HG03135 (cell line): Measurements from ENCODE around the gene MAML1.
"Not testable (repeated sequence)": the region's sequence is repeated elsewhere in the genome, so short reads cannot be mapped to it uniquely, and the experiment has no call there.

ENCODE experiments used
- ATAC-seq: cut with Tn5 transposase; IDR thresholded peaks from one replicate; pipeline ENCODE4 v1.9.1; 2021; ENCODE audit warnings: mild to moderate bottlenecking, moderate library complexity; ENCODE audit not compliant: unreplicated experiment

Gene MAML1, protein sequence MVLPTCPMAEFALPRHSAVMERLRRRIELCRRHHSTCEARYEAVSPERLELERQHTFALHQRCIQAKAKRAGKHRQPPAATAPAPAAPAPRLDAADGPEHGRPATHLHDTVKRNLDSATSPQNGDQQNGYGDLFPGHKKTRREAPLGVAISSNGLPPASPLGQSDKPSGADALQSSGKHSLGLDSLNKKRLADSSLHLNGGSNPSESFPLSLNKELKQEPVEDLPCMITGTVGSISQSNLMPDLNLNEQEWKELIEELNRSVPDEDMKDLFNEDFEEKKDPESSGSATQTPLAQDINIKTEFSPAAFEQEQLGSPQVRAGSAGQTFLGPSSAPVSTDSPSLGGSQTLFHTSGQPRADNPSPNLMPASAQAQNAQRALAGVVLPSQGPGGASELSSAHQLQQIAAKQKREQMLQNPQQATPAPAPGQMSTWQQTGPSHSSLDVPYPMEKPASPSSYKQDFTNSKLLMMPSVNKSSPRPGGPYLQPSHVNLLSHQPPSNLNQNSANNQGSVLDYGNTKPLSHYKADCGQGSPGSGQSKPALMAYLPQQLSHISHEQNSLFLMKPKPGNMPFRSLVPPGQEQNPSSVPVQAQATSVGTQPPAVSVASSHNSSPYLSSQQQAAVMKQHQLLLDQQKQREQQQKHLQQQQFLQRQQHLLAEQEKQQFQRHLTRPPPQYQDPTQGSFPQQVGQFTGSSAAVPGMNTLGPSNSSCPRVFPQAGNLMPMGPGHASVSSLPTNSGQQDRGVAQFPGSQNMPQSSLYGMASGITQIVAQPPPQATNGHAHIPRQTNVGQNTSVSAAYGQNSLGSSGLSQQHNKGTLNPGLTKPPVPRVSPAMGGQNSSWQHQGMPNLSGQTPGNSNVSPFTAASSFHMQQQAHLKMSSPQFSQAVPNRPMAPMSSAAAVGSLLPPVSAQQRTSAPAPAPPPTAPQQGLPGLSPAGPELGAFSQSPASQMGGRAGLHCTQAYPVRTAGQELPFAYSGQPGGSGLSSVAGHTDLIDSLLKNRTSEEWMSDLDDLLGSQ

DNA sequence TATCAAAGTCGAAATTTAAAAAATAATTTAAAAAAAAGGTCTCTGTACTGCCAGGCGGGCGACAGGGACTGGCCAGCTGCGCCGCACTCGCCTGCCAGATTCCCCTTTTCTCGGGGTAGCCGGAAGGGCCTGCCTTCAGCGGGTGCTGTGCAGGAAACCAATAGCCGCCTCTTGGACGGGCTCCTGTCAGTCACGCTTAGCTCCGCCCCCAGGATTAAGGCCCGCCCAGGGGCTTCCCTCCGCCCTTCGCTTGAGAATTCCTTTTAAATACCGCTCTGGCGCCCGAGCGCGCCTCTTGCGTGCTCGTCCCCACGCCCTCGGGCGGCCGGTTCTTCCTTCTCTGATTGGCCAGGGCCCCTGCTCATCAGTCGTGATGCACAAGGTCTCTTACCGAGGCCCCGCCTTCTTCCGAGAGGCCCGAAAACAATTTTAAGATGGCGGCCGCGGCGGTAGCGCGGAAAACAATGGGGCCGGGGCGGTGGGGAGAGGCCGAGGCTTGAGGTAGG, at the start of gene MAML1:
TSS of gene MAML1 (plus strand) at position 411 of the 506 bp plus-strand sequence. CDS start 291 bp downstream, outside the sequence.
- peak; percentile 97 for ATAC-seq

DNA sequence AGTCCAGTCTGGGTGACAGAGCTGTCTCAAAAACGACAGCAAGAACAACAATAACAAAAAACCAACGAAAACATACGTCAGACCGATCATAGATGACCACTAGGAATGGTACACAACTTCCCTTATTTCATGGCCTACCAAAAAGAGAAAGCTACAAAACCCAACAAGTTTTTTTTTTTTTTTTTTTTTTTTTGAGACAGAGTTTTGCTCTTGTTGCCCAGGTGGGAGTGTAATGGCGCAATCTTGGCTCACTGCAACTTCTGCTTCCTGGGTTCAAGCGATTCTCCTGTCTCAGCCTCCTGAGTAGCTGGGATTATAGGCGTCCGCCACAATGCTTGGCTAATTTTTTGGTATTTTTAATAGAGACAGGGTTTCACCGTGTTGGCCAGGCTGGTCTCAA, 43.4 kb upstream of the MAML1 start:
- not testable (repeated sequence) for ATAC-seq

DNA sequence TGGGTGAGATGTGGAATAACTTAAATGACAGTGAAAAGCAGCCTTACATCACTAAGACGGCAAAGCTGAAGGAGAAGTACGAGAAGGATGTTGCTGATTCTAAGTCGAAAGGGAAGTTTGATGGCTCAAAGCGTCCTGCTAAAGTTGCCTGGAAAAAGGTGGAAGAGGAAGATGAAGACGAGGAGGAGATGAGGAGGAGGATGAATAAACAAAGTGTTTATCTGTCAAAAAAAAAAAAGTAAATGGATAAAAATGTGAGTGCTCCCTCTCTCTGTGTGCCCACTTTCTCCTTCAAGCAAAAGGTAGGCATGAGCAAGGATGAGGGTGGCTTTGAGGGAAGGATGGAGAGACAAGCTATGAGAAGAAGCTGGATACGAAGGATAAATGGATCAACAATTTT, 38.1 kb upstream of the MAML1 start:
- no peak for ATAC-seq

DNA sequence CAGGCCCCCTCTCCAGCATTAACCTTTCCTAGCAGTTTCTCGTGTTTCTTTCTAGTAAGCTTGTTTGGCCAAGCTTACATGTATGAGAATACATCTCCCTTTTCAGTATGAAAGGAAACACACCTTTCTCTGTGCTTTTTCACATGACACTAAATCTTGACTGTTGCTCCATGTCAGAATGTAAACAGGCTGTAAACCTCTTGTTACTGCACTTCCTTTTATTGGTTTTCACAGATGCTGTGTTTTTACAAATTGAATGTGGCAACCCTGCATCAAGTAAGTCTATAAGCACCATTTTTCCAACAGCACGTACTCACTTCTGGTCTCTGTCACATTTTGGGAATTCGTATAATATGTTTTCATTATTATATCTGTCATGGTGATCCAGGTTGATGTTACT, 36.0 kb upstream of the MAML1 start:
- no peak for ATAC-seq

DNA sequence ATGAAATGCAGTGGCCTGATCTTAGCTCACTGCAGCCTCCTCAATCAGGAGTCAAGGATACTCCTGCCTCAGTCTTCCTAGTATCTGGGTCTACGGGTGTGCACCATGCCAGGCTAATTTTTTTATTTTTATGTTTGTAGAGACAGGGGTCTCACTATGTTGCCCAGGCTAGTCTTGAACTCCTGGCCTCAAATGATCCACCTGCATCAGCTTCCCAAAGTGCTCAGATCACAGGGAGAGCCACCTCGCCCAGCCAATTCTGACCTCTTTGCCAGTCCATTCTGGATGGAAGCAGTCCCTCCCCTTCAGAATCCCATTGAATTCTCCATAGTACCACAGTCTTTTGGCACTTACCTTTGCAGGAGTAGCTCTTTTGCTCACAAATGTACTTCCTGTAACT, 35.5 kb upstream of the MAML1 start:
- ATAC-seq: no peak

DNA sequence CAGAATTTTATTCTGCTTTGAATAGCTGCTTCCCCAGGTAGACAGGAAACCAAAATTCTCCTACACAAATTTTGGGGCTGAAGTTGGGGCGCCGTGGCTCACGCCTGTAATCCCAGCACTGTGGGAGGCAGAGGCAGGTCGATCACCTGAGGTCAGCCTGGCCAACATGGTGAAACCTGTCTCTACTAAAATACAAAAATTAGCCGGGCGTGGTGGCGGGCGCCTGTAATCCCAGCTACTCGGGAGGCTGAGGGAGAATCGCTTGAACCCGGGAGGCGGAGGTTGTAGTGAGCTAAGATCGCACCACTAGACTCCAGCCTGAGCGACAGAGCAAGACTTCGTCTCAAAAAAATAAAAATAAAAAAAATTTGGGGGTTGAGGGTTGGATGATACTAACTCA, 35.1 kb upstream of the MAML1 start:
- ATAC-seq: not testable (repeated sequence)

DNA sequence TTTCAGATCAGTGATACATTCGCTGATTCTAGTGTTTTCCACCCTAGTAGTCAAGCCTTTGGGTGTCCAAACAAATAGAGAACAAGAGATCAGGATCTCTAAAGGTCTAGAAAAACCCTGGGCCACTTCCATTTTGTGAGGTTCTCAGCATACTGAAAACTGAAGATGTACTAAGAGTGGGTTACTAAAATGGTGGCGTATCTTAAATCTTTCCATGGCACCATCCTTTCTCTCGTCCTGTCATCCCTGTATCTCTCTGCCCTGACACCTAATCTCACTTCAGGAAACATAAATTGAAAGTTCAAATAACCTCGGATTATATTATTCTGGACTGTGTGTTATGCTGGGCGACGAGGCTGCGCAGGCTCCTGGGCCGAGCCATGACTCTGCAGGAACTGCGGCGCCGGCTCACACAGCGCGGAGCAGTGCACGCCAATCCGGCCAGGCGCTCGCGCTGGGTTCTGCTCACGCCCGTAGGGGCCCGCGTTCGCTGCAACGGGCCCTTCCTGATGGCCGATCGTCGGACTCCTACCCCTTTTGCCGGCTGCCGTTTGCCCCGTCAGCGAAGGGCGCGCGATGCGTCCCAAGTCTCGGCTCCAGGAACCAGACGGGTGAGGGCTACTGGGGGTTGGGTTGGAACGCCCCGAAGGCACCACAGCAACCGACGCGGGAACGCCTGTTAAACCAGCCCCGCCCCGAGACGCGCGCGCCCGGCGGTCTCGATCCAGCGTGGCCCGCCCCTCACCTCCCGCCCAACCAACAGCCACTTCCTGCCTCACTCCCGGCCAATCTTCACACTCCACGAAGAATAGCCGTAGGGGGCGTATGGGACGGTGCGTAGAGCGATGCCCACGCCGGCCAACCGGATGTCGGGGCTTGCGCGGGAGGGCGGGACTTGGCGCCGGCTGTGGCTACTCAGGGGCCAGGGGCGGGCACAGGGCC, 34.4 kb upstream of the MAML1 start:
- ATAC-seq: peak; percentile 86

DNA sequence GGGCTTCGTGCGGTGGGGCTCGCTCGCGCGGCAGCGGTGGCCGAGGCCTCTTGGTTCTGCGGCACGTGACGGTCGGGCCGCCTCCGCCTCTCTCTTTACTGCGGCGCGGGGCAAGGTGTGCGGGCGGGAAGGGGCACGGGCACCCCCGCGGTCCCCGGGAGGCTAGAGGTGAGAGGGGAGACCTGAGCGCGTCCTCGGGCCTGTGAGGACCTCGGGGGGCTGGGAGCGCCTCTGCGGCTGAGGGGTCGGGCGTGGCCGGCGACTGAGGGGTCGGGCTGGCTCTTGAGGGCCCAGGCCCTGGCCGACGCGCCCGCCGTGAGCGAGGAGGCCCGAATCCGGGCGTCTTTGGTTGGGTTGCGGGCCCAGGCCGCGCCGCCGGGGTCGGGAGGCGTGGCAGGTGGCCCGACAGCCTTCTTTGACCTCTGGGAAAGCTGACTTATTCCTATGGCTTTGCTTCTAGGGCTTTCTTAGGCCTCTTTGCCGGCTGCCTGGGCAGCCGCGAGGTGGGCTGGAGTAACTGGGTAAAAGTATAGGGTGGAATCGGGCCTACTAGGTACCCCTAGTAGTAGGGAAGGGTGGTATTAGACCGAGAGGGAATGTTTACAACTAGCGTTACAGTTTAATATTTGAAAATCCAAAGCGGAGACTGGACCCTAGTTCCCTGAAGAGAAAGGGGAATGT, 33.5 kb upstream of the MAML1 start, which contains the start of gene CANX:
TSS of gene CANX (plus strand) at position 33 of the 681 bp plus-strand sequence. CDS start 6,715 bp downstream, outside the sequence.
- no peak for ATAC-seq

DNA sequence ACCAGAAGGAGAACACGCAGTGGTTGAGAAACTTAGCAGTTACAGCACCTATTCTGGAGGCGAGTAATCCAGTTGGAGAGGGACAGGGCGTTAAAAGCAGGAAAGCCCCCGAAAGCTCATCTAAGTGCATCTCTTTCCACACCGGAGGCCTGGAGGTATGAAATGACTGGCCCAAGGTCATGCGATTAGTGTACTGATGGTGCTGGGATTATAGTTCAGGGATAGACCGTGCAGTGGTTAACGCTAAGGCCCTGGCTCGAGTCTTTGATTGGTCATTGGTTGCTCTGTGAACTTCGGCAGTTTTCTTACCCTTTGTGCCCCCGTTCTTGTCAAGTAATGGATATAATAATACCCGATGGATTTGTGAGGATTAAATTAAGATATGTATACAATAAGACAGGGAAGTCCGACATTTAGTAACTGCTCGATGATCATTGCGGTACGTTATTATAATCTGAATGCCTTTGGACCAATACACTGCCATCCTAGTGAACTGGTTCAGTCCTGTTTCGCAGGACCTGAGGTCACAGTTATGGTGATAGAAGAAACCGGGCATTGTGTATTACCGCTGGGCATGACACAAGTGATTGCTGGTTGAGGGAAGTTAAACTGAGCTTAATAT, 32.9 kb upstream of the MAML1 start:
- ATAC-seq: no peak

DNA sequence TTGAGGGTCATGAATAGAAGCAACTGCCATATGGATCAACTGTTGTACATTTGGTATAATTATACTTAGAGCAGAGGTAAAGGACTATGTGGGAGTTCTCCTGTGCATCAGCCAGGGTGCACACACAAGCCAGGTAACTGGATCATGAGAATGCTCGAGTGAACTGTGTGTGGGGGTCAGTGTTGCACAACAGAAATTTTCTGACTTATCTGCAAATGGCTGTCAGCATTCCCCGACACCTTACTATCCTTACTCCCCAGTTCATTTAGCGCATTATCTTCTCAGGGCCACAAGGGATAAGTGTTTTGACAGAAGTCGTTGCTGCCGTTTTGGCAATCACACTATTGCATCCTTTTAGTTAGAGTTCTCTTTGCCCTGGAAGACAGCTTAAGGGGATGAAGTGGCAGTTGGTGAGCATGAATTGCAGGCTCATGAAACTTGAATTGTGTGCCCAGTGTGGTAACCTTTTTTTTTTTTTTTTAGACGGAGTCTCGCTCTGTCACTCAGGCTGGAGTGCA, 32.2 kb upstream of the MAML1 start:
- ATAC-seq: no peak

DNA sequence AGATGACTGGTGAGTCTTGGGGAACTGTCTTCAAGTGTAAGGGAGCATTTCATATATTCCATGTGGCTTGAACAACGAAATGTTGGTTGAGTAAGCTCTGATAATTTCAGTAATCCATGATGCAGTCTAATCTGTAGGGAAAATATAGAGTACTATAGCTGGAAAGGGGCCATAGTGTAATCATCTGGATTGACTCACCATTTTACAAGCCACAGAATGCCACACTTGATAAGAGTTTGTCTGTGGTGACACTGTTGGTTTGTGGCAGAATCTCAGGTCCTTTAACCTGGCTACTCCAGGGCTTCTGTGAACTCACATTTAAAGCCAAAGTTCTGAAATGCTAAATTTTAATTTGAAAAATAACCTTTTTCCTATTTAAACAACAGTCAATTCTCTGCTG, 16.3 kb upstream of the MAML1 start:
- ATAC-seq: no peak

DNA sequence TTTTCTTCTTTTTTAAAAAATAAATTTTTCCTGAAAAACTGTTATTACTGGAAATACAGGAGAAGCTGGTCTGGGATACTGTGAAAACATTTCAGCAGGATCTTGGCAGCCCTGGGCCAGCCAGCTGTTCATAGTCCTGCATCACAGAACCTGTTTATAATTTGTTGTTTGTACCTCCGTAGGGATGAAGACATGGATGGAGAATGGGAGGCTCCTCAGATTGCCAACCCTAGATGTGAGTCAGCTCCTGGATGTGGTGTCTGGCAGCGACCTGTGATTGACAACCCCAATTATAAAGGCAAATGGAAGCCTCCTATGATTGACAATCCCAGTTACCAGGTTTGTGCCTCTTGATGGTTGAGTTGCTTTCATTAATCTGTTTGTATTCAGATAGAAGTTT, 12.4 kb upstream of the MAML1 start:
- no peak for ATAC-seq

DNA sequence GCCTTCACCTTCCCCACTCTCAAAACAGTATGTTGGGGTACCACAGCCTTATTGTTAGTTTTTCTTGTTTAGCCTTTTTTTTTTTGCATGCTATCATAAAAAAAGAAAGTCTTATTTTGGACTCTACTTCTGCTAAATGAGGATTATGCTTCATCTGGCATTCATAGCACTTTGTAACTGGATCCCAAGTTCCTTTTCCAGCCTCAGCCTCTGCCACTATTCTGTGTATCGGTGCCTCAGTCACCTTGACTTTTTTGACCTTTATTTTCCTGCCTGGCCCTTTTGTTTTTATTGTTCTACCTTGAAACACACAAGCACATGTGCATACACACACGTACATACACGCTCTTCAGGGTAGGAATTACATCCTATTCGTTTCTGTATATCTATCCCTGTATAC, 8.5 kb upstream of the MAML1 start:
- no peak for ATAC-seq

DNA sequence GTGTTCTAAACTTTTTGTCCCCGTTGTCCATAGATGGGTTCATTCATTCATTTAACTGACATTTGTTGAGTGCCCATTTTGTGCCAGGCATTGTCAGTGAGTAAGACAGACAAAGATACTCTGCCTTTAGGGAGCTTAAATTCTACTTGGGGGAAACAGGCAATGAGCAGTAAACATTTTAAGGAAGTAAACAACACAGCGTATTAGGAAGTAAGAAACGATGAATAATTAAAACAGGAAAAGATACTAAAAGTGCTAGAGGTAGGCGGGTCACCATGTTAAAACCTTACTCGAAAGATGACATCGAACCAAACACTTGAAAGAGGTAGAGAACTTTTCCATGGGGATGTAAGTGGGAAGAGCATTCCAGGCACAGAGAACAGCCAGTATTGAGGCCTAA, 5.5 kb upstream of the MAML1 start:
- ATAC-seq: no peak

DNA sequence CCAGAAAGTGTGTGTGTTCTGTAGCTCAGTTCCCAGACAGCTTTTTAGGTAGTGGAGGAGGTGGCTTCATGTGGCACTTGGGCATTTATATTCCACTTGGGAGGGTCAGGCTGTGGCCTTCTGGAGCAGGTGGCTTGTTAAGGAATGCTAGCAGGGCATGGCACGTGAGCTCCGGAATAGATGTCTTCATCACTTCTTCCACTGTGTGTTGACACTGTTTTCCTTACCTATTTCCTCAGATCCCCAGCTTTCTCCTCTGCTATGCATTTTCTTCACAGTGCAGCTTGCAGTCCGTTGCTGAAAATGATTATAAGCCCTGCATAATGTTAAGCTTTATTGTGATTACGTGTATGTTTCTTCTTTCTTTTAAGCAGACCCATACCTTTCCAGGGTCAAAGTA, 3.3 kb upstream of the MAML1 start:
- no peak for ATAC-seq

DNA sequence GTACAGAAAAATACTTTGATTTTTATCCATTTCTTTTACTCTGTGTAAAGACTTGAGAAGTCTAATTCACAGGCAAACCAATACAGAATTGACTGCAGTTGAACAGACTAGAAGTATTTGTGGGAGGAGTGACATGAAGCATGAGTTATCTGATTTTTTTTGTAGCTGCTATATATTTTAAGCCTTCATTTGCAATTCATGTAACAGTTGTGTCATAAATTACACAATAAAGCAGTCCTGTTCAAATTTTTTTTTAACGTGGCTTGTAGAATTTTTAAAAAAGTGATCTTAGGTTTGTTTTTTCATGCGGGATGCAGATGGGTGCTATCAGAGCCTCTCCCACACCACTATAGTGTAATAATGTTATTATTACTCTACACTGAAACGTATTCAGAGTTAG, 2.9 kb upstream of the MAML1 start:
- no peak for ATAC-seq

DNA sequence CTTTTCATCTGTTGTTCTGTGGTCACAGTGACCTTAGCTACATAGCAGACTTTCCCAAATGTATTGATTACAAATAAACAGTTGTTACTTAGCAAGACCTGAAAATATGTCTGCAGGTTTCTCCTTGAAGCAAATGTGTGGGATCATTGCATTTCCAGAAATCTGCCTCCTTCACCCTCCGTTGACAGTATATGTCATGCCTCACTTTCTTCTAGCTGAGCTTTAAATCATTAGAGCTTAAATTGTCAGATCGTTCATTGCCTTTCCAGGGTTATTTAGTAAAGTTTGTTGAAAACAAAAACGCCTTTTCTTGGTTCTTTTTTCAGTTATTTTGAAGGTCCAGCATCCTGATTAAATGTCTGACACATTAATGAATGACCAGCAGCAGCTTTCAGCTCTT, 2.3 kb upstream of the MAML1 start:
- ATAC-seq: no peak

DNA sequence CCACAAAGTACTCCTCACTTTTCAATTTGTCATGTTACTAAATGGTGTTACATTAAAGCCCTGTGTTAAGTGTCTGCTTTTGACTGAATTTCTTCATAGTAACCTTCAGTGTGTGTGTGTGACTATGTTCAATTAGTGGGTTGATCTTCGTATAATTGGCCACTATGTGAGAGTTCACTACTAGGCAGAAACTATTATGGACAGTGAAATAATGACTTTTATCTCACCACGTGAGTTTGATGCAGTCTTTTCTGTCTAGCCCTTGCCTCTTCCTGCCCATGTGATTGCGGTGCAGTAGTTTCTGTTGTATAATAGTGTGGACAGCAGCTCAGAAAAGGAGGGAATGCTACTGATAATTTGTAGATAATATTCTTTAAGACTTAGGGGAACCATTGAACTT, 1.8 kb upstream of the MAML1 start:
- no peak for ATAC-seq

DNA sequence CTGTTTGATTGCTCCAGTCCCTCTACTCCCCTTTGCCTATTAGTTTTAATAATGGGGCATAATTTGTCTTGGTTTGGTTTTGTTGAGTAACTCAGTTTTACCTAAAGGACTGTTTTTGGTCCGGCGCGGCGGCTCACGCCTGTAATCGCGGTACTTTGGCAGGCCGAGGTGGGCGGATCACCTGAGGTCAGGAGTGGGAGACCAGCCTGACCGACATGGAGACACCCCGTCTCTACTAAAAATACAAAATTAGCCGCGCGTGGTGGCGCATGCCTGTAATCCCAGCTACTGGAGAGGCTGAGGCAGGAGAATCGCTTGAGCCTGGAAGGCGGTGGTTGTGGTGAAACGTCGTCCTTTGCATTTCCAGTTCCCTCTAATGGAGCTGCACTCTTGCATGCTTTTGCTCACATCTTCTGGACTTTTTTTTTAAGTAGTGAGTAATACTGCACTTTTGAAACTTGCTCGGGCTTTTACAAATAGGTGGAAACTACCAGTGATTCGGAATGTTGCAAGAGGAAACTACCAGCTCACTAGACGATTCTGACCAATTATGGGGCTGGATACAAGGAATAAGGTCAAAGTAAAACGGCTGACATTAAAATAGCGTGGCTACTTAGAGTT, 721 bp upstream of the MAML1 start:
- ATAC-seq: peak; percentile 8
